ENCODE measurements around the gene PRH2.

PRH2 gene

DNA sequence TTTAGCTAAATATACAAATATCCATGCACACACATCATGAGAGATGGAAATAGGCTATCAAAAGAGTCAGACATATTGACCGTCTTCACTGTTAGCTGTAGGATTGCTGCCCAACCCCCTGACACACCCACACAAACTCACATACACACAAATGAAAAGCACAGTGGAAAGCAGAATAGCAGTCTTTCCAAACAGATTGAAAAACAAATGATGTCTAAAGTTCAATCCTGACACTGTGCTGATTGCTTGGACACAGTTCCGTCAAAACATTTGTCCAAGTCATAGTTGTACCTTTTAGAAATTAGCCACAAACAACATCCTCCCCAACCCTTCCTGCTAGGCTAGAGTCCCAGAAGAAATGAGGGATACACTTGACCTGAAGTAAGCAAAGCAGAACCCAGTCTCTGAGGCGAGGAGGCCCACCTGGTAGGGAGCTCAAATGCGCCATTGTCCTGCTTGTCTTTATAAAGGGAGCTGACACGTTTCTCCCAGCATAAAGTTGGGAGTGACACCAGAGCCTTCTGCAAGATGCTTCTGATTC is at the start of gene PRH2:
TSS of gene PRH2 (plus strand) at position 491 of the 541 bp plus-strand sequence. CDS start at position 529, 38 bp downstream.
- DNase-seq: no peak

GRCh38 chr12:10884086-10884725 is 44.8 kb upstream of the PRH2 start, which contains the start of gene PRH1:
PRH1 (minus strand) TSS chr12:10884255; CDS start chr12:10884217, 38 bp downstream.
- DNase-seq: no peak

- no peak for DNase-seq
Observed at GRCh38 chr12:10889226-10889625, 39.8 kb upstream of the PRH2 start.

- no peak for DNase-seq
Observed at GRCh38 chr12:10891937-10892336, 37.1 kb upstream of the PRH2 start.

- no peak for DNase-seq
Observed at GRCh38 chr12:10896854-10897253, 32.2 kb upstream of the PRH2 start.

DNA sequence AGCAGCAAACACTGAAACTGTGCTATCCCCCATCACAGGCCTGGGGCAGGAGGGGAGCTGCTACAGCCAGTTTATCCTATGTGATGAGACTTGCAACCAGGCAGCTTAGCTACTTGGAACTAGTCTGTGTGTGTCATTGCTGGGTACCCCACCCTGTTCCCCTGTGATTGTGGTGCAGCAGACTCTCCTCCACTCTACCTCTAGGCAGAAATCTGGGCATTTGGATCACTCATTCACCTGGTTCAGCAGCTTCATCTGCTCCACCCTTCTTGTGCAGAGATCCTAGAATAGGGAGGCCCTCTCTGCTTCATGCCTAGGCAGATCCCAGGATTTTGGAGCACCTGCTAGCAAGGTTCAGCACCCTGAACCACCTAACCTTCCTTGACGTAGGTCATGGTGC is 28.5 kb upstream of the PRH2 start:
- DNase-seq: no peak

- no peak for DNase-seq
Observed at GRCh38 chr12:10900972-10901371, 28.1 kb upstream of the PRH2 start.

DNA sequence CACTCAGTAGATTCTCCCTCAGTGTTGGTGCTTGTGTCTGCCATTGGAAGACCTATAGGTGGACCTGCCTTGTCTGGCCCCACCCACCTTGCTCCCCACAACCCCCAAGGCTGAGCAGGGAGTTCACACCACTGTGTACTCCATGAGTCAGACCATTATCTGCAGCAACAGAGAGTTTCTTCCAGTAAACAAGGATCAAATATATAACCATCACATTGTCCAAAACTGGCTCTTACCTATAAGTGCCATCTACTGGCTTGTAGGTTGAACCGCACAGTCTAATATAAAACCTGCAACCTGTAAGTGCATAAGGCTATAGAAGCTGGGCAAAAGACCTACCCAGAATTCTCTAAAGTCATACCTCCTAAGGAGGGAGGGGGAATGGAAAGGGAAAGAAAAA is 27.6 kb upstream of the PRH2 start:
- peak; percentile 19 for DNase-seq

DNA sequence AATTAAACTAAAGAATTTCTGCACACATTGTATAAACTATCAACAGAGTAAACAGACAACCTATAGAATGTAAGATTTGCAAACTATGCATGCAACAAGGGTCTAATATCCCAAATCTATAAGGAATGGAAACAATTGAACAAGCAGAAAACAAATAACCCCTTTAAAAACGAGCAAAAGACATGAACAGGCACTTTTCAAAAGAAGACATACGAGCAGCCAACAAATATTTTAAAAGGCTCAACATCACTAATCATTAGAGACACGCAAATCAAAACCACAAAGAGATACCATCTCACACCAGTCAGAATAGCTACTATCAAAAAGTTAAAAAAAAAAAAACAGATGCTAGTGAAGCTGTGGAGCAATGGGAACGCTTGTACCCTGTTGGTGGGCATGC is 24.4 kb upstream of the PRH2 start:
- DNase-seq: no peak

DNA sequence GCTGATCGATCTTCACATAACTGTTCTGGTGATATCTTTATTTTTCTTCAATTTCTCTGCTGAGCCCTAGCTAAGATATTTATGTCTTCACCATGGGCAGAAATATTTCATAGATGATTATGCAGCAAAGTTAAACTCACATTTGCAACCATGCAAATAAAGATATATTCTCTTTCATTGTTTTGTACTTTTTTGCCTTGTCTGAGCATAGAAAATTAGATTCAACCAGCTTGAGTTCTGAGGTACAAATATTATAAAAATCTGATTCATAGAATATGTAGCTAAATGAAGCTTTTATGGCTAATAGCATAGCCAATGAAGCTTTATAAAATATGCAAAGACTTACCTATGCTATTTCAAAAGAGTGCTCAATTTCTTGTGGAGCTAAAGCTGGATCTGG is 19.6 kb upstream of the PRH2 start, which contains the start of gene TAS2R13:
TSS of gene TAS2R13 (minus strand) at position 101 of the 400 bp plus-strand sequence. CDS start 264 bp downstream, outside the sequence.
- no peak for DNase-seq

DNA sequence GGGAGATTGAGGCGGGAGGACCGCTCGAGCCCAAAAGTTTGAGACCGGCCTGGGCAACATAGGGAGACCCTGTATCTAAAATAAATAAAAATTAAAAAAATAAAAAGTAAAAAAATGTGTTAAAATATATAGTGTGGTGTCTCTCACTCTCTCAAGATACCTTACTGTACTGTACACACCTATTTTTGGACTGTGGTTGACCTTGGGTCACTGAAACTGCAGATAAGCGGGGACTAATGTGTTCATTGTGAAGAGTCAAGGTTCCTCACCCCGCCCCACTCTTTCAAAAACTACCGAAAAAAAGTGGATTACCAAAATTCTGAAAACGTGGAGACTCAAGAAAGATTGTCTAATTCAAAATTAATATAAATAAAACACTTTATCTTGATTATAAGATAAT is 18.7 kb upstream of the PRH2 start:
- DNase-seq: no peak

DNA sequence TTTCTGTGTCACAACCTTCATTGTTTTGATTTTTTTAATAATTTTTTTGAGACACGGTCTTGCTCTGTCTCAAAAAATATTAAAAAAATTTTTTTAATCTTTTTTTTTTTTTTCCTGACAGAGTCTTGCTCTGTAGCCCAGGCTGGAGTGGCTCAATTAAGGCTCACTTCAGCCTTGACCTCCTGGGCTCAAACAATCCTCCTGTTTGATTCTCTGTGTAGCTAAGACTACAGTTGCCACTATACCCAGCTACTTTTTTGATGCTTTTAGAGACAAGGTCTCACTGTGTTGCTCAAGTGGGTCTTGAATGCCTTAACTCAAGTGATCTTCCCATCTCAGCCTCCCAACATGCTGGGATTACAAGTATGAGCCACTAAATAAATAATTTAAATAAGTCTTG is 9.2 kb upstream of the PRH2 start:
- no peak for DNase-seq

- DNase-seq: no peak
Observed at GRCh38 chr12:10926269-10926668, 2.8 kb upstream of the PRH2 start.

GRCh38 chr12:10936506-10936905 is 7.5 kb downstream of the PRH2 start:
- no peak for DNase-seq

DNA sequence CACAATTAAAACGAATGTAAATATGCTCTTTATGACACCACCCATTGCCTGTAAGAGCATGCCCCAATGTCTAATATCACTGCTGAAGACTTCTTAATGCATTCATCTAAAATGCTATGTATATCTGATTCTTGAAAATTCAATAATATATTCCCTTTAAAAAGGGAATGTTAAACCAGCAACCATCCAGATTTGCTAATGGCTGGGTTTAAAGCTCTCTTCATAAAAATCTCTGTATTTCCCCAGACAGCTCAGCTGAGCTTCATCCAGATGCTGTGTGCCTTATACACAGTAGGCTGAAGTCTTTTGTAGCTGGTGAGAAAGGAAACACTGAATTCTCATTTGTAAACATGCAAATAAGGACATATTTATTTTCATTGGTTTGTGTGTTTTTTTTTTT is 10.1 kb downstream of the PRH2 start, which contains the start of gene TAS2R14:
TSS of gene TAS2R14 (minus strand) at position 101 of the 400 bp plus-strand sequence. CDS start at position 45, 56 bp downstream.
- no peak for DNase-seq

DNA sequence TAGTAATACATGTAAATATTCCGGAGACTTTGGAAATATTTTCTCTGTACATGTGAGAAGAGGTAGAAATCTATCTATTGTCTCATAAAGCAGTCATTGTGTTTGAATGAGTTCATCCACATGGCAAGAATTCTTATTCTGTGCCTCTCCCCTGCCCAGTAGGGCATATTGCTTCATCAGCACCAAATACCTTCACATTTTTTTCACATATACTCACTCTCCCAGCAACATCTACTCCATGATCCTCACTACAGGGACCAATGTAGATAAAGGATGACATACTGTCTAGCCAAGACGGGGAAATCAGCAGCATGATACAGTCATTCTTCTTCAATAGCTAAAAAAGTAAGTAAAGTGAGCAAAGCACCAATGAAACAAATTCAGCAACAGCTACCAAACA is 11.4 kb downstream of the PRH2 start:
- DNase-seq: no peak

GRCh38 chr12:10941369-10941768 is 12.3 kb downstream of the PRH2 start:
- no peak for DNase-seq

- DNase-seq: no peak
Observed at GRCh38 chr12:10941916-10942607, 13.0 kb downstream of the PRH2 start.

DNA sequence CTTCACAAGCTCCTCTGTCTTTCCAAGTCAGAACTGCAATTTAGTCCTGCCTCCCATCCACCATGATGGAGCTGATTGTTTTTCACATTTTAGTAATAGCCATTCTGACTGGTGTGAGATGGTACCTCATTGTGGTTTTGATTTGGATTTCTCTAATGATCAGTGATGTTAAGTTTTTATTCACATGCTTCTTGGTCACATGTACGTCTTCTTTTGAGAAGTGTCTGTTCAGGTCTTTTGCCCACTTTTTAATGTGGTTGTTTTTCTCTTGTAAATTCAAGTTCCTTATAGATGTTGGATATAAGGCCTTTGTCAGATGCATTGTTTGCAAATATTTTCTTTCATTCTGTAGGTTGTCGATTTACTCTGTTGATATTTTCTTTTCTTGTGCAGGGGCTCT is 14.1 kb downstream of the PRH2 start:
- DNase-seq: no peak

GRCh38 chr12:10952645-10953044 is 23.6 kb downstream of the PRH2 start:
- no peak for DNase-seq

- no peak for DNase-seq
Observed at GRCh38 chr12:10956085-10956484, 27.0 kb downstream of the PRH2 start.

DNA sequence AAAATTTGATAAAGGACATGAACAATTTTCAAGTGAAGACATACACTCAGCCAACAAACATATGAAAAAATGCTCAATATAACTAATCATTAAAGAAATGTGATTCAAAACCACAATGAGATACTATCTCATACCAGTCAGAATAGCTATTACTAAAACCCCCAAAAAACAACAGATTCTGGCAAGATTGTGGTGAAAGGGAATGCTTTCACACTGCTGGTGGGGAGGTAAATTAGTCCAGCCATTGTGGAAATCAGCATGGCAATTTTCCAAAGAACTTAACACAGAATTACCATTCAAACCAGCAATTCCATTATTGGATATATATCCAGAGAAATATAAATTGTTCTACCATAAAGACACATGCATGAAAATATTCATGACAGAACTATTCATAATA is 28.7 kb downstream of the PRH2 start:
- no peak for DNase-seq

- DNase-seq: no peak
Observed at GRCh38 chr12:10959804-10960203, 30.8 kb downstream of the PRH2 start.

GRCh38 chr12:10960211-10960610 is 31.2 kb downstream of the PRH2 start:
- peak; percentile 67 for DNase-seq

All from hematopoietic multipotent progenitor cell treated with erythropoietin and hydrocortisone succinate and interleukin-3 and kit ligand, for 8 days (in vitro differentiated cells).